HG03460 (cell line): ENCODE measurements around the gene PIM3.

Experiments used
- ATAC-seq: cut with Tn5 transposase; IDR thresholded peaks from one replicate; pipeline ENCODE4 v1.9.1; 2021; ENCODE audit not compliant: unreplicated experiment

PIM3 gene

GRCh38 chr22:49966041-49966773 is 5.6 kb downstream of the PIM3 start:
- no peak for ATAC-seq

GRCh38 chr22:49966774-49967705 is 6.5 kb downstream of the PIM3 start:
- no peak for ATAC-seq

- no peak for ATAC-seq
These were observed 7.2 kb downstream of the PIM3 start for GRCh38 chr22:49967706-49968208.

- no peak for ATAC-seq
These were observed 7.8 kb downstream of the PIM3 start for GRCh38 chr22:49968313-49968830.

- no peak for ATAC-seq
These were observed 8.5 kb downstream of the PIM3 start for GRCh38 chr22:49968831-49969661.

GRCh38 chr22:49969751-49970527 is 9.4 kb downstream of the PIM3 start:
- ATAC-seq: no peak

- peak; percentile 68 for ATAC-seq
These were observed 10.1 kb downstream of the PIM3 start for GRCh38 chr22:49970528-49971231.

- peak; percentile 24 for ATAC-seq
These were observed 10.9 kb downstream of the PIM3 start for GRCh38 chr22:49971232-49972162.

GRCh38 chr22:49972163-49973017 is 11.8 kb downstream of the PIM3 start:
- no peak for ATAC-seq

- ATAC-seq: no peak
These were observed 12.7 kb downstream of the PIM3 start for GRCh38 chr22:49973018-49973961.

- ATAC-seq: no peak
These were observed 15.2 kb downstream of the PIM3 start for GRCh38 chr22:49975543-49976389.

- ATAC-seq: no peak
These were observed 16.0 kb downstream of the PIM3 start for GRCh38 chr22:49976439-49977175.

- ATAC-seq: no peak
These were observed 17.0 kb downstream of the PIM3 start for GRCh38 chr22:49977578-49977977.

- ATAC-seq: no peak
These were observed 19.2 kb downstream of the PIM3 start for GRCh38 chr22:49979587-49980264.
